Stimulated activated CD4-positive, alpha-beta T cell treated with anti-CD3 and anti-CD28 coated beads, Interleukin-1b, Interleukin-23, amount 100 ng/mL, for 24 hours (primary cell): Measurements from ENCODE around the gene CD180.

Experiments used
- DNase-seq, 4 experiments: peaks; one replicate each; pipeline ENCODE4 v3.0.0-alpha.2; 2020; ENCODE audit warnings: low read depth in 4 of 4, low spot score in 1 of 4

Gene CD180

GRCh38 chr5:67163231-67163756 lies 33.3 kb downstream of the CD180 start:
- no peak for DNase-seq

GRCh38 chr5:67161767-67162166 lies 34.8 kb downstream of the CD180 start:
- no peak for DNase-seq

DNA sequence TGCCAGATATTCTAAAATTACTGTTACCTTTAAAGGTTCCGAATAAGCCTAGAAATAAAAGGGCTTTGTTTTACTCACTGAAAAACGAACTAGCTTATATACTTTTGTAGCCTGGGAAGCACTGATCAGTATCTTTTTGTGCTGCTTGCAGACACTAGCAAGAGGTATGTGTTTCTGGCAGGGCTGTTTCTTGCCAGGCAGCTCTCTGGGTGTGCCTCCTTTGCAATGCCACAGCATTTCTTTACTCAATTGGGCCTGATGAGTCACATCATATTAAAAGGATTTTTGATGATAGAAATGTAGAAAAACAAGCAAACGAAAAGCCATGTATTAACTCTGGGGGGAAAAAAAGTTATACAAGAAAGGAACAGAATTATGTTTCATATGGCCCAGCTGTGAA lies 35.6 kb downstream of the CD180 start:
- no peak for DNase-seq

DNA sequence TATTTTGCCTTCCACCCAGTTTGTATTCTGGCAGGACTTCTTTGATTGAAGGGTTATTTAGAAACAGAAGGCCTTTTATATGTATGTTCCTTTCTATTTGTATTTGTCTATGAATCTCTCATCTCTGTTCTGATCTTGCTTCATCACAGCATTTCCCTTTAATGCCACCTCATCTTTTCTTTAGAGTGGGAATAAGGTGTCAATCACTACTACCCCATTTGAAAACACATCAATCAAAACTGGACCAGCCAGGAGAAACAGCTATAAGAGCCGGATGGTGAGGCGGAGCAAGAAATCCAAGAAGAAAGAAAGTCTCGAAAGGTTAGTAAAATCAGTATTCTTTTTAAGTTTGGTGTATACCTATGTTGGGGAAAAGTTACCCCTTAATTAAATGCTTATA lies 36.3 kb downstream of the CD180 start:
- DNase-seq: no peak

- DNase-seq: no peak
Measured at GRCh38 chr5:67156976-67157583, 39.5 kb downstream of the CD180 start.

GRCh38 chr5:67154556-67155206 lies 41.9 kb downstream of the CD180 start:
- DNase-seq: no peak

DNA sequence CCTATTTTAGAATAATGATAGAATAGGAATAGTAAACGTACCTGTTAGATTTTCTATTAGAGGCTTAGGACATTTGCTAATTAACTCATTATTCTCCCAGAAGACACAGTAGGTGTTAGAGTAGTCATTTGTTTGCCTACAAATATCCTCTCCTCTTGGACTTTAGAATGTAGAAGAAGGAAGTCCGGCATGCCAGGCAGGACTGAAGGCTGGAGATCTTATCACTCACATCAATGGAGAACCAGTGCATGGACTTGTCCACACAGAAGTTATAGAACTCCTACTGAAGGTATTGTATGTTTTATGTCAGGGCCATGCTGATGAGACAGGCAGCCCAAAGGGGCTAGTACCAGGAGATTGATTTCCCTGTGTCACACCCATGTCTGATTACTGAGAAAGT lies 43.3 kb downstream of the CD180 start:
- no peak for DNase-seq

DNA sequence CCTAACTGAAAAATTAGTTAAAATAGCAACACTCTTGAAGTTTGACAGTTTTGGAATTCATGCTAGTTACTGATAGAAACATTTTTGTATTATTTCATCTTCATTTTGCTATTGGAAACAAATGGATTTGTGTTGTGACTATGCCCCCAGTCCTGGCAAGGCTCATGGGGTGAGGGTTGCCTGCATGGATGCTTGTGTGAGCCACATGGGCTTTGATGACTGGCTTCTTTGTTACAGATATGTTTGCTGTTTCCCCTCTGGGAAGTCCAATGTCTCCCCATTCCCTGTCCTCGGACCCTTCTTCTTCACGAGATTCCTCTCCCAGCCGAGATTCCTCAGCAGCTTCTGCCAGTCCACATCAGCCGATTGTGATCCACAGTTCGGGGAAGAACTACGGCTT lies 44.2 kb downstream of the CD180 start:
- DNase-seq: no peak

DNA sequence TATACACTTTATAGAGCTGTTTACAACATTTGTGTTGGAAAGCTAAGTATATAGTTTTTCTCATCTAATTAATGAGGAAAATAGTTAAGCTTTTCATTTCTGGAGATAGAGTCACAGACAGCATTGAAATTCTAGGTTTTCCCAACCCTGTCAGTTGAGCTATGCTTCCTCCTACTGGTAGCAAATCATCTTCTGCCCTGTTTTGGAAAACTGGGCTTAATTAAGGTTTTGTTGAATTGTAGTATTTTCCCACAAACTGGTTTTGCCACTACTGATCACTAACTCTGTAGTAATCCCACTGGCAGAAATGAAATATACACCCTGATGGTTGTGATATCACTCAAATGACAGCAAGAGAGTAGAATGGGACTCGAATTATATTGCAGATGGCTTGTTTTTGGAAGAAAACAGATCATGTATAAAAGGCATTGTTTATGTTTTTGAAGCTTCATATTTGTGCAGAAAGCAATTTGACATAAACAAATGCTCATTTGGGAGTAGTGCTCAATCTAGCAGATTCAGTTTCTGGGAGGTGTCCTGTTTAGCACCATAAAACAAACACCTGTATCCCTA lies 46.6 kb downstream of the CD180 start:
- DNase-seq: no peak

DNA sequence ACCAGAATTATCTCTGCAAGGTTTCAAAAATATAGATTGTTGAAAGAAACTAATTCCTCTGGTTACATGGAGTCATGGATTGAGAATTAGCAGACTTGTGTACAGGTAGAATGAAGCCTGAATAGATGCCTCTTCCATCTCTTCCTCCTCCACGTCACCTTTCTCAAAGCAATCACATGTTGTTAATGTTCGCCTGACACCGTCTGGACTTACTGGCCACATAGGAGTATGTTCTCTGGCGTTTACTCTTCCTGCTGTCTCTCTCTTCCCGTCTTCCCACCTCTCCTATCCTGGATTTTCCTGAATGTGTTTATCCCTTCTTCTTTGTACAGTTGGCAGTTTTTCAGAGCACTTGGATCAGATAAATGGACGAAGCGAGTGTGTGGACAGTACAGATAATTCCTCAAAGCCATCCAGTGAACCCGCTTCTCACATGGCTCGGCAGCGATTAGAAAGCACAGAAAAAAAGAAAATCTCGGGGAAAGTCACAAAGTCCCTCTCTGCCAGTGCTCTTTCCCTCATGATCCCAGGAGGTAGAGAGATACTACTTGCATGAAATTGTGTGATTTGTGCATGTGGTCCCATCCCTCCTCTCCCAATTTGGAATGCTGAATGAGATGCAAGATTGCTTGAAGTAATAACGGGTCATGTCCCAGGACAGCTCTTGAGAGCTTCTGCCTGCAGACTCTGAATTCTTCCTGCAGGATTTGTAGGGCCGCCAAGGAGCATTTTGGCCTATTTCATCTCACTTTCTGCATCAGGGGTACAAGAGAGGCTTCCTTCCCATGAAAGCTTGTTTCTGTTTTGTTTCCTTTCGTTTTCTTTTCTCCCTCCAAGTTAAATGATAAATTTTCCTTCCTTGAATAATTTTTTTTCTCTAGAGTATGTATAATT lies 47.3 kb downstream of the CD180 start:
- no peak for DNase-seq

DNA sequence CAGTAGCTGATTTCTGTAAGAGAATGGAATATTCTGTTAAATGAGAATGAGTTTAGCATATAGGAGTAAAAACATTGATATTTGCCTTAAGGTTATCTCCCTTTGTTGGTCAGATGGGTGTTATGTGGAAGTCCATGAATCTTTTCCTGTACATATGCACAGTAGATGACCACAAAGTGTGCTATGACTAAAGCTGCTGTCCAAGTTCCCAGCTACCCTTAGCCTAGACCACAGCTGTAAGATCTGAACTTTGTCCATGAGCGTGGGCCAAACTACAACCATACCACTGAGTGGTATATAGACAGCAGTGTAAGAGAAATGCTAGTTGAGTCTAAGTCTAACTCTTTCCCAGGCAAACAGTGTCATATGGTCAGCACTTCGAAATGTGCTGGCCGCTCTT lies 48.8 kb downstream of the CD180 start:
- no peak for DNase-seq

- no peak for DNase-seq
Measured at GRCh38 chr5:67146981-67147380, 49.6 kb downstream of the CD180 start.

DNA sequence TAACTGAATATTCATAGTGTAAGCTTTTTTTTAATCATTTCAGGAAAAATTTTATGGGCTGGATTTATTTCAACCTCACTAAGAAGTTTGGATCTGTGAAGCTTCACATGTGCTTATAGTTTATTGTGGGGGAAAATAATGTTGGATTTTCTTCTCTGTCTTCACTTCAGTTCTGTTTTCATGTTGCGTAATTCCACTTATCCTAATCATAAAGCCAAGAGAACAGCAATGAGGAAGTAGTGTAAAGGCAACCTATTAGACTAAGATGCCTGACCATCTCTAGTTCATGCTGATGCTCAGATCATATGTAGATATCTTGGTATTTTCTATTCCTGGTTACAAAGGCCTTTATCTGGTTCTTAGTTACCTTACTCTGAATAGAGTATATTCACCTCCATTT lies 50.0 kb downstream of the CD180 start:
- DNase-seq: no peak

- no peak for DNase-seq
Measured at GRCh38 chr5:67144183-67144639, 52.4 kb downstream of the CD180 start.

DNA sequence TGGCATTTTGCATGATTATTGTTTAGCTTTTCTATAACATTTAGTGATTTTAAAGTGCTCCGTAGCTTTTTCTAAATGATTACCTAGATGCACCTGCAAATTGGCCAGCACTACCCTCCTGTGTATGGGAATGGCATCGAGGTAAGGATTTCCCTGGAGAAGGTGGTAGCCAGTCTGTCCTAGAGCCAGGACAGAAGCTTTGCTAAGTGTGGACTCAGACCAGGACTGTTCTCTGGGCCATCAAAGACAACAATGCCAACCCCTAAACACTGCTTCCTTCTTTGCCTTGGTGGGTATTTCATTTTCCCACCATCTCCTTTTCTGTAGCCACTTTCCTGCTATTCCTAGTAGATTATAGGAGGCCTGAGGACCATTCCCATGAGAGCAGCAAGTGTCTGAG lies 53.0 kb downstream of the CD180 start:
- DNase-seq: no peak

DNA sequence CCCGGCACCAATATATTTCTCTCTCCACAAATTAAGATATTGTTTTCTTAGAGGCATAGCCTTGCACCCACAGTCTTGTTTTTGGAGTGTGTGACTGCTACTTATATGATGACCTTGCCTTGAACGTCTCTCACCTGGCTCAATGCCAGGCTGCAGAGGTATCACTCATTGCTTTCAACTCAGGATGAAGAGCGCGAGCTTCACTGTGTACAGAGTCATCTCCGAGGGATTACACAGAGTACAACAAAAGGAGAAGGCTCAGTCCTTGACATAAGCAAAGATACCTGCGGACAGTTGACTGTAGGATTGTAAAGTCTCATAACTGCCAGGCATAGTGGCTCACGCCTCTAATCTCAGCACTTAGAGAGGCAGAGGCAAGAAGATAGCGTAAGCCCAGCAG lies 53.8 kb downstream of the CD180 start:
- DNase-seq: no peak

DNA sequence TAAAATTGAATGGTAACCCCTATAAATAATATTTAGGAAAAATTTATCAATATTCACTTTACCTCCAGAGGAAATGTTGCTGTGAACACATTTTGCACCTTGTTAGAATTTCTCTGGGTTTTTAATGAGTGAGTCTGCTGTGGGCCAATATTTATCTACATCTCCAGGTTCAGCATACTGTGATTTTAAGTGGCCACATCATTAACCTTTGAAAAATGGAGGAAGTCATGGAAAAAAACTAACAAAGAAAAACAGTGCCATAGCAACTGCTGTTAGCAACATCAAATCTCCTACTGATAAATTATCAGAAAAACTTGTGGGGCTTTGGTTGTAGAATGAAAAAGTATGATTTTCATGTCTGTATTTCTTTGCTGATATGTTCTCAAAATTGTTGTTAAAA lies 55.0 kb downstream of the CD180 start:
- DNase-seq: no peak

DNA sequence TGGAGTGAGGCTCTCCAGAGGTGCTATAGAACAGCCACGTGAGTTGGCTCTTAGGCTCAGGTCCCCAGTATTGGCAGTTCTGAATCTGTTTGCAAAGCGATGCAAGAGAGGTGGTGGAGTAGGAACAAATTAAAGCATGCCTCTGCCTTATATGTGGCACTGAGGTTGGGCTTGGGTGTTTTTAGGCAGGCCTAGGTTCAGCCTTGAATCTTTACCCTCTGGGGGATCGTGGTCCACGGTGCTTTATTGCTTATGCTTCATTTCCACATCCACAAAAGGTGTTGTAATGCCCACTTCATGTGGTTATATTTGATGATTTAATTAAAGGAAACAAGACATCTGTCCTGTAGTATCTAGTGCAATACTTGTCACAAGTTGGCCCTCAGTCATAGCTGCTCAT lies 56.2 kb downstream of the CD180 start:
- DNase-seq: no peak

DNA sequence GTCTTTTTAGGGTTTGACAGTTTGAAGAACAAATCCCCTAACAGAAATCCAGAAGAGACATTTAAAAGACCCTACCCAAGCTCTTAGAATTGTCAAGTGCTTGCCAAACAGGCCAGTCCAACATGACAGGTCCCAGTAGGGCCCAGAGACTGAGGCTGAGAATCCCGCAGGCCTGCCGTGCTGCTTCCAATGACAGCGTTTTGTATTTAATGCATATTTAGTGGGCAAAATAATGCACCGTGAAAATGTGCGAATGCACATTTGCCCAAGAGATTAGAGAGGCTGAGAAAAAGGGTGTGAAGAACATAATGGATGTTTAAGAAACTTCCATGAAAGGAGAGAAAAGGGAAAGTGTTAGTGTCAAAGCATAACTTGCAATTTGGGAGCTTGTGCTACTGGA lies 57.6 kb downstream of the CD180 start:
- no peak for DNase-seq

- DNase-seq: no peak
Measured at GRCh38 chr5:67135381-67135984, 61.1 kb downstream of the CD180 start.

DNA sequence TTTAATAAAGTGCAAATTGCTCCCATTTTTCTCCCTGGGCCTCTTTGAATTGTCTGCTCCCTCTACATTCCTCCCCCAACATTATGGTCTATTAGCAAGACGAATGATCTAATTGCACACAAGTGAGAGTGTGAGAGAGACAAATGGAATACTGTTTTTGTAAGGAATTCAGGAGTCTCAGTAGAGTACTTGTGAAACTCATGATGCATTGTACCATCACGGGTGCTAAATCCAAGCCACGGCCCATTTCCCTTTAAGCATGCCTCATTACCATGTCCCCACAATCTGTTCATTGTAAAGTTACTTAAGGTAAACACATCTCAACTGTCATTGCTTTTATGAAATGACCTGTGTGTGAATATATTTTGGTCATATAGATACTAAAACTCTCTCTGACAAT lies 62.8 kb downstream of the CD180 start:
- DNase-seq: no peak
